CD4-positive, alpha-beta T cell (primary cell): ENCODE measurements around the gene LMF1. TPM values are rescaled to one million over a fixed set of nuclear protein-coding genes. Genes with fewer than 3 reads are reported as not detected.
"Not testable (repeated sequence)": the region's sequence is repeated elsewhere in the genome, so short reads cannot be mapped to it uniquely, and the experiment has no call there.

Experiments used
- ATAC-seq: fragments of 200-7000 bp; cut with Tn5 transposase; one replicate; pipeline ENCODE4 v1.10.0; 2022; ENCODE audit warnings: mild to moderate bottlenecking; ENCODE audit not compliant: poor library complexity
- CTCF ChIA-PET: fragments of 350-600 bp; sonication (Branson Sonifier 250); formaldehyde crosslinking; loops from one replicate; lab custom pipeline; 2021; ENCODE audit warnings: antibody characterized with exemption, inconsistent platforms; lab: Charles Lee
- POLR2A ChIA-PET: fragments of 350-600 bp; sonication (Branson Sonifier 250); formaldehyde crosslinking; loops from one replicate; lab custom pipeline; 2021; ENCODE audit warnings: antibody characterized with exemption, inconsistent platforms; lab: Charles Lee
- DNase-seq, 14 experiments: peaks; one replicate each; pipeline ENCODE4 v3.0.0-alpha.2; 2013 to 2020; ENCODE audit warnings: mixed read lengths in 2 of 14
- H3K27ac ChIP-seq, 2 donors: one replicate each; pipeline versions ENCODE4 v1.5.1 to v1.7.0; 2013; ENCODE audit warnings: low read length in 2 of 2, low read depth in 1 of 2, mild to moderate bottlenecking in 1 of 2
- H3K27me3 ChIP-seq, 2 experiments: 1 replicate in 1 of 2; 2 replicates in 1 of 2; pipeline versions ENCODE4 v1.6.1 to v1.7.0; 2013; ENCODE audit warnings: low read length in 2 of 2, control low read depth in 1 of 2, mild to moderate bottlenecking in 1 of 2, moderate library complexity in 1 of 2; ENCODE audit not compliant: insufficient read depth in 2 of 2, control insufficient read depth in 1 of 2
- H3K36me3 ChIP-seq: one replicate; pipeline ENCODE4 v1.6.1; 2013; ENCODE audit warnings: low read length, control low read depth; ENCODE audit not compliant: insufficient read depth
- H3K4me1 ChIP-seq: one replicate; pipeline ENCODE4 v1.6.1; 2013; ENCODE audit warnings: low read length, control low read depth; ENCODE audit not compliant: insufficient read depth
- H3K4me3 ChIP-seq: one replicate; pipeline ENCODE4 v1.5.1; 2013; ENCODE audit warnings: mild to moderate bottlenecking, low read length, moderate library complexity
- H3K9me3 ChIP-seq, 2 experiments: 1 replicate in 1 of 2; 2 replicates in 1 of 2; pipeline versions ENCODE4 v1.6.1 to v1.7.0; 2013; ENCODE audit warnings: low read length in 2 of 2, mild to moderate bottlenecking in 2 of 2, control low read depth in 1 of 2, moderate library complexity in 1 of 2; ENCODE audit not compliant: control insufficient read depth in 1 of 2, insufficient read depth in 1 of 2
- H3K27ac Mint-ChIP-seq: one replicate; pipeline ENCODE4 v1.8.0; 2020; ENCODE audit warnings: mixed read lengths
- H3K27me3 Mint-ChIP-seq: one replicate; pipeline ENCODE4 v1.8.0; 2021; ENCODE audit warnings: mixed read lengths
- H3K36me3 Mint-ChIP-seq: one replicate; pipeline ENCODE4 v1.8.0; 2021; ENCODE audit warnings: low read depth, mixed read lengths
- H3K4me1 Mint-ChIP-seq: one replicate; pipeline ENCODE4 v1.8.0; 2021; ENCODE audit warnings: low read depth, mixed read lengths
- H3K4me3 Mint-ChIP-seq: one replicate; pipeline ENCODE4 v1.8.0; 2020; ENCODE audit warnings: mild to moderate bottlenecking, mixed read lengths
- H3K9me3 Mint-ChIP-seq: one replicate; pipeline ENCODE4 v1.8.0; 2020; ENCODE audit warnings: mixed read lengths
- intact Hi-C, 2 experiments: fragments of 100-400 bp; cut with DNase I in 1 of 2; cut with micrococcal nuclease in 1 of 2; formaldehyde crosslinking; loops; one replicate each; pipeline versions ENCODE4 v1.15.1 to v1.9.0; 2023 to 2025; cut with DNase I, micrococcal nuclease
- total RNA-seq, 174 experiments: library from RNA in 2 of 174; stranded (reverse) in 2 of 174; gene quantifications; one replicate each; pipeline ENCODE4 v1.2.3 and lab custom pipeline; 2021 to 2026
- TF ChIP-seq, protein P1 (sequence below): fragments of 200-600 bp; IDR thresholded peaks from one replicate; pipeline ENCODE4 v1.8.0; 2022; ENCODE audit warnings: antibody characterized with exemption, mild to moderate bottlenecking

Gene LMF1
- total RNA-seq, 2 experiments from 2014 or later: 26.8 to 27.6 TPM

DNA sequence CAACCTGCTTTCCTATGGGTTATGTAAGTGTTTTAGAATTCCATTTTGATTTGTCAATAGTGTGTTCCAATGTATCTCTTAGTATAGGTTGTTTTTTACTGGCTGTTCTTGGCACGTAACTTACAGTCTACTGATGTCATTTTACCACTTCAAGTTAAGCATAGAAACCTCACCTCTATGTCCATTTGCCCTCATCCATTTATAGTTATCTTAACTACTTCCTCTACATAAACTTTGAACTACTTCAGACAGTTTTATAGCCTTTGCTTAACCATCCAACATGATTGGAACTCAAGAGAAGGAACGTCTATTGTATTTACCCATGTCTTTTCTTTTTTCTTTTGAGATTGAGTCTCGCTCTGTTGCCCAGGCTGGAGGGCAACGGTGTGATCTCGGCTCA lies 105.8 kb downstream of the LMF1 start:
- Mint-ChIP-seq H3K36me3 (peaks cover 31% of the 10 kb centered on the region), H3K27me3 (no peaks in the 10 kb centered on the region), H3K4me1 (no peaks in the 10 kb centered on the region), H3K27ac (no peak overlapping the region), H3K4me3 (no peak overlapping the region), H3K9me3 (peaks cover 2% of the 10 kb centered on the region)
- no peak overlapping the region for H3K4me3 ChIP-seq
- H3K36me3 ChIP-seq: peaks cover 16% of the 10 kb centered on the region
- CTCF ChIA-PET: no interaction called here
- POLR2A ChIA-PET: no interaction called here
- no peak overlapping the region for H3K27ac ChIP-seq
- no peaks in the 10 kb centered on the region for H3K4me1 ChIP-seq
- intact Hi-C loops: no loop called here
- DNase-seq: no peak
- H3K27me3 ChIP-seq: no peaks in the 10 kb centered on the region
- ATAC-seq: no peak
- TF ChIP-seq, protein P1, sequence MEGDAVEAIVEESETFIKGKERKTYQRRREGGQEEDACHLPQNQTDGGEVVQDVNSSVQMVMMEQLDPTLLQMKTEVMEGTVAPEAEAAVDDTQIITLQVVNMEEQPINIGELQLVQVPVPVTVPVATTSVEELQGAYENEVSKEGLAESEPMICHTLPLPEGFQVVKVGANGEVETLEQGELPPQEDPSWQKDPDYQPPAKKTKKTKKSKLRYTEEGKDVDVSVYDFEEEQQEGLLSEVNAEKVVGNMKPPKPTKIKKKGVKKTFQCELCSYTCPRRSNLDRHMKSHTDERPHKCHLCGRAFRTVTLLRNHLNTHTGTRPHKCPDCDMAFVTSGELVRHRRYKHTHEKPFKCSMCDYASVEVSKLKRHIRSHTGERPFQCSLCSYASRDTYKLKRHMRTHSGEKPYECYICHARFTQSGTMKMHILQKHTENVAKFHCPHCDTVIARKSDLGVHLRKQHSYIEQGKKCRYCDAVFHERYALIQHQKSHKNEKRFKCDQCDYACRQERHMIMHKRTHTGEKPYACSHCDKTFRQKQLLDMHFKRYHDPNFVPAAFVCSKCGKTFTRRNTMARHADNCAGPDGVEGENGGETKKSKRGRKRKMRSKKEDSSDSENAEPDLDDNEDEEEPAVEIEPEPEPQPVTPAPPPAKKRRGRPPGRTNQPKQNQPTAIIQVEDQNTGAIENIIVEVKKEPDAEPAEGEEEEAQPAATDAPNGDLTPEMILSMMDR: no peak
- H3K9me3 ChIP-seq: peaks cover 5 to 17% of the 10 kb centered on the region in 2 experiments

DNA sequence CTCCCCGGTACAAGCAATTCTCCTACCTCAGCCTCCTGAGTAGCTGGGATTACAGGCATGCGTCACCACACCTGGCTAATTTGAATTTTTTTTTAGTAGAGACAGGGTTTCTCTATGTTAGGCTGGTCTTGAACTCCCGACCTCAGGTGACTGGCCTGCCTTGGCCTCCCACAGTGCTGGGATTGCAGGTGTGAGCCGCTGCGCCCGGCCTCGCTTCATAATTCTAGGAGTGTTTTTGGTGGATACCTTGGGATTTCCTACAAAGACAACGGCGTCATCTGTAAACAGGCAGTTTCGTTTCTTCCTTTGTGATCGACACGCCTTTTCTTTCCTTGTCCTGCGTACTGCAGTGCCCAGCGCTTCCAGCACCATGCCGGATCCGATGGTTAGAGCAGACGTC lies 109.3 kb downstream of the LMF1 start:
- no peaks in the 10 kb centered on the region for H3K36me3 ChIP-seq
- POLR2A ChIA-PET: no interaction called here
- no peaks in the 10 kb centered on the region for H3K27me3 ChIP-seq
- Mint-ChIP-seq H3K36me3 (peaks cover 31% of the 10 kb centered on the region), H3K4me1 (no peaks in the 10 kb centered on the region), H3K27me3 (no peaks in the 10 kb centered on the region), H3K9me3 (peaks cover 2% of the 10 kb centered on the region), H3K4me3 (no peak overlapping the region), H3K27ac (no peak overlapping the region)
- CTCF ChIA-PET: interaction anchor here (0.7 kb wide), 1 partner anchor 635 kb away, joined by 3 read pairs; no protein-coding TSS in a partner anchor
- DNase-seq (no peak), ATAC-seq (no peak)
- no peak overlapping the region for H3K27ac ChIP-seq
- H3K4me3 ChIP-seq: no peak overlapping the region
- TF ChIP-seq, protein P1: no peak
- H3K4me1 ChIP-seq: no peaks in the 10 kb centered on the region
- intact Hi-C loops: no loop called here
- H3K9me3 ChIP-seq: peaks cover 5 to 43% of the 10 kb centered on the region in 2 experiments

DNA sequence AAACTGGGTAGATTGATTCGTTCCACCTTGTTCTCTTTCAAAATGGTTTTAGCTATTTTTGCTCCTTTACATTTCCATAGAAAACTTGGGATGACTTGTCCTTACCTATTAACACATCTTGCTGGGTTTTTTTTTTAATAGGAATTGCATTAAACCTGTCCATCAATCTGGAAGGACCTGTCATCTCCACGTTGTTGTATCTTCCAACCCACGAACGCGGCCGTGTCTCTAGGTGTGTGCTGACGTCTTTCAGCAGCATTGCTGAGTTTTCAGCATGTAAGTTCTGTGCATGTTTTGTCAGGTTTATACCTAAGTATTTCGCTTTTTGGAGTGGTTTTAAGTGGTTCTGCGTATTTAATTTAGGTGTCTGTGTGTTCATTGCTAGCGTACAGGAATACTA lies 109.9 kb downstream of the LMF1 start:
- Mint-ChIP-seq H3K27me3 (no peaks in the 10 kb centered on the region), H3K9me3 (peaks cover 2% of the 10 kb centered on the region), H3K36me3 (peaks cover 29% of the 10 kb centered on the region), H3K27ac (no peak overlapping the region), H3K4me1 (no peaks in the 10 kb centered on the region), H3K4me3 (no peak overlapping the region)
- CTCF ChIA-PET: interaction anchor here (0.7 kb wide), 1 partner anchor 634 kb away, joined by 3 read pairs; no protein-coding TSS in a partner anchor
- intact Hi-C loops: no loop called here
- Histone ChIP-seq H3K4me3 (no peak overlapping the region), H3K36me3 (no peaks in the 10 kb centered on the region), H3K4me1 (no peaks in the 10 kb centered on the region), H3K27ac (no peak overlapping the region), H3K9me3 (peaks cover 5 to 48% of the 10 kb centered on the region in 2 experiments), H3K27me3 (no peaks in the 10 kb centered on the region)
- ATAC-seq (no peak), DNase-seq (no peak)
- TF ChIP-seq, protein P1: no peak
- POLR2A ChIA-PET: no interaction called here

DNA sequence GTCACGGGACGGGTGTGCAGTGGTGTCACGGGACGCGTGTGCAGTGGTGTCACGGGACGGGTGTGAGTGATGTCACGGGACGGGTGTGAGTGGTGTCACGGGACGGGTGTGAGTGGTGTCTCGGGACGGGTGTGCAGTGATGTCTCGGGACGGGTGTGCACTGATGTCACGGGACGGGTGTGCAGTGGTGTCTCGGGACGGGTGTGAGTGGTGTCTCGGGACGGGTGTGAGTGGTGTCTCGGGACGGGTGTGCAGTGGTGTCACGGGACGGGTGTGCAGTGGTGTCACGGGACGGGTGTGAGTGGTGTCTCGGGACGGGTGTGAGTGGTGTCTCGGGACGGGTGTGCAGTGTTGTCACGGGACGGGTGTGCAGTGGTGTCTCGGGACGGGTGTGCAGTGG lies 111.8 kb downstream of the LMF1 start:
- H3K4me3 Mint-ChIP-seq, CTCF ChIA-PET, H3K27ac Mint-ChIP-seq, H3K27me3 Mint-ChIP-seq, POLR2A ChIA-PET, H3K9me3 Mint-ChIP-seq, H3K4me1 ChIP-seq, H3K27me3 ChIP-seq, H3K4me3 ChIP-seq, H3K27ac ChIP-seq, ATAC-seq, intact Hi-C loops, H3K4me1 Mint-ChIP-seq, DNase-seq, H3K36me3 ChIP-seq: not testable (repeated sequence)
- H3K9me3 ChIP-seq: peaks cover 5 to 63% of the 10 kb centered on the region in 2 experiments
- peaks cover 20% of the 10 kb centered on the region for H3K36me3 Mint-ChIP-seq

DNA sequence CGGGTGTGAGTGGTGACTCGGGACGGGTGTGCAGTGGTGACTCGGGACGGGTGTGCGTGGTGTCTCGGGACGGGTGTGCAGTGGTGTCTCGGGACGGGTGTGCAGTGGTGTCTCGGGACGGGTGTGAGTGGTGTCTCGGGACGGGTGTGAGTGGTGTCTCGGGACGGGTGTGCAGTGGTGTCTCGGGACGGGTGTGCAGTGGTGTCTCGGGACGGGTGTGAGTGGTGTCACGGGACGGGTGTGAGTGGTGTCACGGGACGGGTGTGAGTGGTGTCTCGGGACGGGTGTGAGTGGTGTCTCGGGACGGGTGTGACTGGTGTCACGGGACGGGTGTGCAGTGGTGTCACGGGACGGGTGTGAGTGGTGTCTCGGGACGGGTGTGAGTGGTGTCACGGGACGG lies 112.3 kb downstream of the LMF1 start:
- H3K27ac Mint-ChIP-seq, H3K36me3 ChIP-seq, DNase-seq, CTCF ChIA-PET, H3K4me1 ChIP-seq, intact Hi-C loops, H3K27me3 Mint-ChIP-seq, H3K4me1 Mint-ChIP-seq, H3K4me3 ChIP-seq, ATAC-seq, H3K27ac ChIP-seq, H3K4me3 Mint-ChIP-seq, H3K27me3 ChIP-seq, H3K9me3 Mint-ChIP-seq, POLR2A ChIA-PET: not testable (repeated sequence)
- peaks cover 5 to 63% of the 10 kb centered on the region in 2 experiments for H3K9me3 ChIP-seq
- peaks cover 21% of the 10 kb centered on the region for H3K36me3 Mint-ChIP-seq
